Measurements from ENCODE around the gene IKZF2. TPM values are rescaled to one million over a fixed set of nuclear protein-coding genes. Genes with fewer than 3 reads are reported as not detected.

IKZF2 gene
- total RNA-seq, 4 donors from 2014 or later: 14.5 to 33.3 (median 15.7) TPM

GRCh38 chr2:212970132-212970531 lies 181.3 kb downstream of the IKZF2 start:
- TF ChIP-seq, protein P1, sequence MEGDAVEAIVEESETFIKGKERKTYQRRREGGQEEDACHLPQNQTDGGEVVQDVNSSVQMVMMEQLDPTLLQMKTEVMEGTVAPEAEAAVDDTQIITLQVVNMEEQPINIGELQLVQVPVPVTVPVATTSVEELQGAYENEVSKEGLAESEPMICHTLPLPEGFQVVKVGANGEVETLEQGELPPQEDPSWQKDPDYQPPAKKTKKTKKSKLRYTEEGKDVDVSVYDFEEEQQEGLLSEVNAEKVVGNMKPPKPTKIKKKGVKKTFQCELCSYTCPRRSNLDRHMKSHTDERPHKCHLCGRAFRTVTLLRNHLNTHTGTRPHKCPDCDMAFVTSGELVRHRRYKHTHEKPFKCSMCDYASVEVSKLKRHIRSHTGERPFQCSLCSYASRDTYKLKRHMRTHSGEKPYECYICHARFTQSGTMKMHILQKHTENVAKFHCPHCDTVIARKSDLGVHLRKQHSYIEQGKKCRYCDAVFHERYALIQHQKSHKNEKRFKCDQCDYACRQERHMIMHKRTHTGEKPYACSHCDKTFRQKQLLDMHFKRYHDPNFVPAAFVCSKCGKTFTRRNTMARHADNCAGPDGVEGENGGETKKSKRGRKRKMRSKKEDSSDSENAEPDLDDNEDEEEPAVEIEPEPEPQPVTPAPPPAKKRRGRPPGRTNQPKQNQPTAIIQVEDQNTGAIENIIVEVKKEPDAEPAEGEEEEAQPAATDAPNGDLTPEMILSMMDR (IDR thresholded peaks at IDR 0.05; ENCODE audit: low read depth): no peak

DNA sequence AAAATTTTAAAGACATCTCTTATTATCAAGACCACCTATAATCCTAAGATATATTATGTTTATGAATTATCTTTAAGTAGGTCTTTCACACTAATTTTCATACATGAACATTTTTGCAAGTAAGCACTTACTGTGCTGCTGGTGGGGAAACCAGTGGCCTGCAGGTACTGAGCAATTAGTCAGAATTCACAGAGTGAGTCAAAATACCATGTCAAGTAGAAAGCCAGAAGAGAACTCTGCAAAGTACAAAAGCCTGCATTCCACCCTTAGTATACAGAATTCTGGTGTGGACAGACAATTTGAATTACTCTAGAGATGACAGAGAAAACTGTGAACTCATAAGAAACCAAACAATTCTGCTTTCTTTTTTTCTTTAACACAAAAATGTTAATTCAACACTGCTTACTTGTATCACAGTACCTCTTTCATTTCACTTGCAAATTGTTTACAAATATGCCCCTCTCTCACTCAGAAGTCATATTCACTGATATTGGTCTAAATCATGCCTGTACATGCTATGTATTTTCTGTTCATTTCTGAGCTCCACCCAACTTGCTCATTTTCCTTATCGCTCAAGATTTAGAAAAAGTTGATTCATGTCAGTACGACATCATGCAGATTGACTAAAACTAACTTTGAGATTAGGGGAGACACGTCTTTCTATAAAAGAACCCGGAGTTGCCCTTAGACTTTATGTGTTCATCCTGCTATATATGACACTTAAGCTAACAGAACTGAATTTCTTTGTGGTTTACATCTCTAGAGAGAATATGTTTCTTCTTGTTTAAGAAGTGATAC lies 182.9 kb downstream of the IKZF2 start:
- TF ChIP-seq, protein P1 (IDR thresholded peaks at IDR 0.05; ENCODE audit: low read depth): no peak

DNA sequence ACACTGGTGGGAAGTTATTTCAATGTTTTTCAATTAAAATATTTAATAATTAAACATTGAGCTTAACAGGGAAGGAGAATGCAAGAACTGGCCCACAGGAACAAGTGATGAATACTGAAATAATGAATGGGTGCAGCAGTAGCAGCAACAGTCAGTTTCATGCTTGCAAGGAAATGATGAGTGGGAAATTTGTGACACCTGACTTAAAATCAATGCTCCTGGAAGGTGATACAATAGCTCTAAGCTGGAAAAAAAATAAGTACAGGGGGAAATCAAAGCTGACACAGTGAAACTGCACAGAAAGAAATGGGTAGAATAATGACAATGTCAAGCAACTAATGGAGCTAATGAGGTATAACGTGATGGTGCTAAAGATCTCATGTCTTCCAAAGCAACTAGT lies 184.5 kb downstream of the IKZF2 start:
- TF ChIP-seq, protein P1 (IDR thresholded peaks at IDR 0.05; ENCODE audit: low read depth): no peak

DNA sequence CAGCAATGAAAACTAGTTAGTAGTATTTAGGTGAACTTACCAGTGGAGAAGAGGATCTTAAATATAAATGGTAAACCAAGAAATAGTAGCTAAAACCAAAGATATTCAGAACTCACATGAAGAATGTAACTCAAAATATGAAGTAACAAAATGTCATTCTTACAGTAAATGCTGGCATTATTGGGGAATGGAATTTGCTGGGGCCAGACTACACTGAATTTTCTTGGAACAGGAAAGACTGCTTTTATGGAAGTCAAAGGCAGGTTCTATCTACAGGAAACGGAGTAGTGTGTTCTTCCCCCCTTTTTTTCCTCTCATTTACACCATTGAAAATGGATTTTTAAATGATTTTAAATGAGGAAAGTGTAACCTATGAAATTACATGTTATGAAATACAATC lies 188.7 kb downstream of the IKZF2 start:
- TF ChIP-seq, protein P1 (IDR thresholded peaks at IDR 0.05; ENCODE audit: low read depth): no peak

DNA sequence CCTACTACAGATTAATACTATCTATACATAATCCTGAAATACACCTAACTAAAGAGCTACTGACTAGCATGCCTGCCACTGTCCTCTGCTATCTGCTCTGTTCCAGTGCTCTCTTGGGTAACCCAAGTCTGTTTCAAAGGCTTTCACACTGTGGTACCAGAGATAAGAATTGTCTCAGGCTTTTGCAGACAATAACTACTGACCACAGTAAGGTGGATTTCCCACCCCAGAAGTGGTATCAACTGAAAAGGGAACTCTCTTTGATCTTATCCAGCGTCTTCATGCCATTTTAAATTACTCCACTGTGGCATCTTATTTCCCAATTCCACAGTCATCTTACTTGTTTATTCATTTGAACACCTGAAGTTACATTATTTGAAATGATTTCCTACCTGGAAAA lies 190.2 kb downstream of the IKZF2 start:
- TF ChIP-seq, protein P1 (IDR thresholded peaks at IDR 0.05; ENCODE audit: low read depth): no peak

- TF ChIP-seq, protein P1 (IDR thresholded peaks at IDR 0.05; ENCODE audit: low read depth): no peak
These were observed 191.1 kb downstream of the IKZF2 start for GRCh38 chr2:212960336-212960735.

DNA sequence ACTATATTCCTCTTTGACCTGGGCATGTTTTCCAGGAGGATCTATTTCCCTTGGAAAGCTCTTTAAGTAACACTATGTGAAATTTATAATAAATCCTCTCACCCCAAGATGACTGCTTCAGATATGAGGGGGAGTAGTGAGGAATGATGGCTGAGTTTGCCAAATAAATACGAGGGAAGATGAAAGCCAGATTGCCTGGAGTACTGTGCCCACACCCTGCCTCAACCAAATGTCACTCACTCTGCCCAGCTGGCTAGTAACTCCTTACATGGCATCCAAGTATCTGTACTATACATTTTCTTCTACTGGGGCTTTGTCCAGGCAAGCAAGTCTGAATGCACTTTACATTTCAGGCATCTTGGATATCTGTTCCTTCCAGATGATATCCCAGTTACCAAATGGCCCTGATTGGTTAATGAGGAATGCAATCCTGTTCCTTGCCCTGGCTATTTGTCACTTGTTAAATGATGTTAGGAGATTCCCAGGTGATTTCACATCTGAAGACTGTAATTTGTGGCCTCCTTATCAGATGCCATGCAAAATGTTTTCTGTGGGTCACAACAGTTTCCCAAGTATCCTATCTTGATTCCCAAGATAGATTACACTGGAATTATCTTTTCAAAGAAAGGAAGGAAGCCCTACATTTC lies 191.8 kb downstream of the IKZF2 start:
- TF ChIP-seq, protein P1 (IDR thresholded peaks at IDR 0.05; ENCODE audit: low read depth): no peak
